HUES64 (cell line): ENCODE data around the gene HSPA12A.

ENCODE experiments used
- H3K27ac ChIP-seq: 2 replicates; pipeline ENCODE4 v1.7.0; 2013; ENCODE audit warnings: low read depth, low read length, inconsistent platforms
- H3K27me3 ChIP-seq: 2 replicates; pipeline ENCODE4 v1.6.1; 2013; ENCODE audit warnings: mild to moderate bottlenecking, low read length; ENCODE audit not compliant: insufficient read depth
- H3K36me3 ChIP-seq: 2 replicates; pipeline ENCODE4 v1.6.1; 2013; ENCODE audit warnings: mild to moderate bottlenecking, low read length; ENCODE audit not compliant: insufficient read depth
- H3K4me1 ChIP-seq: 2 replicates; pipeline ENCODE4 v1.6.1; 2013; ENCODE audit warnings: mild to moderate bottlenecking, low read length, moderate library complexity; ENCODE audit not compliant: insufficient read depth
- H3K4me3 ChIP-seq: 2 replicates; pipeline ENCODE4 v1.5.1; 2013; ENCODE audit warnings: mild to moderate bottlenecking, low read length, moderate library complexity
- H3K9ac ChIP-seq: 2 replicates; pipeline ENCODE4 v1.6.1; 2013; ENCODE audit warnings: mild to moderate bottlenecking, low read depth, low read length
- H3K9me3 ChIP-seq: 2 replicates; pipeline ENCODE4 v1.6.1; 2013; ENCODE audit warnings: low read depth, low read length; ENCODE audit not compliant: insufficient read depth
- WGBS: fragments of 150-250, 120-280 bp; methylation state at CpG from one replicate; pipeline ENCODE4 v1.1.7; 2013; ENCODE audit warnings: missing lambda C conversion rate; 5-methylcytosine and 5-hydroxymethylcytosine counted together

Gene HSPA12A

DNA sequence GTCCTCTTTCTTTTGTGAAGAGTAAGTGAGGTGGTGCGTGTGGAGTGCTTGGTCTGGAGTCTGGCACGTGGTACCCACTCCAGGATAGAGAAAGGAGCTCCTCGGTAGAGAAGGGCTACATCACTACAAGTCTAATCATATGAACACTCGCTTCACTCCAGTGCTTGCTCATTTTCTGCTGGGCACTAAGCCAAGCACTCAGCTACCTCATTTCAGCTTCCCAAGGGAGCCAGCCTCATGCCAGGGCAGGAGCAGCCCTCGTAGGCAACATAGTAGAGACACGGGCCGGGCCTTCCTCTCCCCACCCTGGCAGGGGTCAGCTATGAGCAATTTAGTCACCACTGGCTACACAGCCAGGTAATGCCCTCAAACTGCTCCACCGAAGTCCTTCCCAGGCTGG lies 11.4 kb upstream of the HSPA12A start:
- no peaks in the 10 kb centered on the region for H3K9me3 ChIP-seq
- H3K4me3 ChIP-seq = no peak overlapping the region
- no peak overlapping the region for H3K27ac ChIP-seq
- H3K36me3 ChIP-seq = no peaks in the 10 kb centered on the region
- 93% methylated on average over 6 of the region's 8 CpGs for WGBS
- H3K9ac ChIP-seq = no peak overlapping the region
- H3K27me3 ChIP-seq = no peaks in the 10 kb centered on the region
- no peaks in the 10 kb centered on the region for H3K4me1 ChIP-seq

DNA sequence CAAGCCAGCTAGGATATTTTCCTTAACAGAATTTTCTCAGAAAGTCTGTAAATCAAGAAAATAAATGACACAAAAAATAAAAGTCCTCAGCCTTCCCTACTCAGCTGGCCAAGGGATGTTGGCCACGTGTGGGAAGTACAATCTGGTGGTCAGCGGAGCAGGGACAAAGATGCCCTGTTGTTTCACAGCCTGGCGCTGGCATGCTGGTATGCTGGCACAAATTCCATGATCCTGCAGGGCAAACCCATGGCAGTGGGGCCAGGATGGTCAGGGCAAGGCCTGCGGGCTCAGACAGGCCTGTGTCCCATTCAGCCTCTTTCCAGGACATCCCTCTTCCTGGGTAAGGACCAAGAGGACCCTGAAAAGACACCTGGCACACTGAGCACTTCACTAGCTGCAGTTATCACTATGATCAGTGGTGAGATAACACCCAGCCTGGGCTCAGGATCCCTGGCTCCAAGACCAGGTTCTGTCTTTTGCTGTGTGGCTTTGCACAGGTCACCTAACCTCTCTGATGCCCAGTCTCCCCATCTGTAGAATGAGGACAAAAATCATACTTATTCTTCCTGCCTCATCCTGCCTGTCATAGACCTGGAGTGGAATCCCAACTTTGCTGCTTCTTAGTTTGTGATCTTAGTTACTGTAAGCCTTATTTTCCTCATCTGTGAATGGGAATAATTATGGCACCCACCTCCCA lies 10.8 kb upstream of the HSPA12A start:
- no peaks in the 10 kb centered on the region for H3K4me1 ChIP-seq

DNA sequence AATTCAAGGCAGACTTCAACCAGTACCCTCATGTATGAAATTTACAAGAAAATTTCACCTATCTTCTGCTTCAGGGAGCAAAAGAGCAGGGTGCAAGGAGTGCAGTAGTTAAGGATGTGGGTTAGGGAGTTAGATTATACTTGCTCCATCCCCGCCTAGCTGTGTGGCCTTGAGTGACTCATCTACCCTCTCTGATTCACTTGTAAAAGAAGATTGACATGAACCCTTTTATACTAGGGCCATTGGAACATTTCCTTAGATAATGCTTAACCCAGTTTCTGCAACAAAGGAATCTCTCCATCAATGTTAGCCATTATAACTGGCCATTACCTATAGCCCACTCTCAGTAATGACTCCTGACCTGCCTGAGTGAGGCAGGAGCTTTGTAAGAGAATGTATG lies 10.2 kb upstream of the HSPA12A start:
- no peaks in the 10 kb centered on the region for H3K9me3 ChIP-seq
- no peaks in the 10 kb centered on the region for H3K4me1 ChIP-seq
- 90% methylated on average over 1 of the region's 1 CpG for WGBS
- no peak overlapping the region for H3K9ac ChIP-seq
- H3K27me3 ChIP-seq = no peaks in the 10 kb centered on the region
- no peaks in the 10 kb centered on the region for H3K36me3 ChIP-seq
- no peak overlapping the region for H3K27ac ChIP-seq
- H3K4me3 ChIP-seq = no peak overlapping the region

More for the DNA sequence above, 10.8 kb upstream of the HSPA12A start:
- Histone ChIP-seq H3K27me3 (no peaks in the 10 kb centered on the region), H3K36me3 (no peaks in the 10 kb centered on the region), H3K27ac (no peak overlapping the region), H3K9ac (no peak overlapping the region), H3K9me3 (no peaks in the 10 kb centered on the region), H3K4me3 (no peak overlapping the region)
- 90% methylated on average over 4 of the region's 4 CpGs for WGBS

DNA sequence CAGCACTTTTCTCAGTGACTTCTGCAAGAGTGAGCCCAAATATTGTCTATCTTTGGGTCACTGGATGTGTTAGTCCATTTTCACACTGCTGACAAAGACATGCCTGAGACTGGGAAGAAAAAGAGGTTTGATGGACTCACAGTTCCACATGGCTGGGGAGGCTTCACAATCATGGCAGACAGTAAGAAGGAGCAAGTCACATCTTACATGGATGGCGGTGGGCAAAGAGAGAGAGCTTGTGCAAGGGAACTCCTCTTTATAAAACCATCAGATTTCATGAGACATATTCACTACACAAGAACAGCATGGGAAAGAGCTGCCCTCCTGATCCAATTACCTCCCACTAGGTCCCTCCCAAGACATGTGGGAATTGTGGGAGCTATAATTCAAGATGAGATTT lies 6.1 kb upstream of the HSPA12A start:
- WGBS = 86% methylated on average over 1 of the region's 1 CpG
- no peak overlapping the region for H3K9ac ChIP-seq
- H3K9me3 ChIP-seq = no peaks in the 10 kb centered on the region
- no peak overlapping the region for H3K4me3 ChIP-seq
- no peaks in the 10 kb centered on the region for H3K4me1 ChIP-seq
- H3K27ac ChIP-seq = no peak overlapping the region
- no peaks in the 10 kb centered on the region for H3K36me3 ChIP-seq
- peaks cover 25% of the 10 kb centered on the region for H3K27me3 ChIP-seq

DNA sequence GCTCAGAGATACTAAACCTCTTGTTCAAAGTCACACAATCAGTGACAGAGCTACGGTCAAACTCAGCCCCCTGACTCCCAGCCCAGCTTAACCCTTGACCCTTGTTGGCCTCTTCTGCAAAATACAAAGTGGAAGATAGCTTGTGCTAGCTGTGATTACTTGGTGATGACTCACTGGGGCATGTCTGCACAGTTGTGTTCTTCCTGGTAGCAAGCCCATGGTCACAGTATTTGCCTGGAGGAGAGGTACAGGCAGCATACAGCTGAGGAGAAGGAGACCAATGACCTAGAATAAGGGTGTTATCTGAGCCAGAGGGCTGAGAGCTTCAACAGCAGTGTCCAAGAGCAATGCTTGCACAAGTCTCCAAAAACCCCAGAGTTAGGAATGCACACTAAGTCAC lies 5.7 kb upstream of the HSPA12A start:
- no peak overlapping the region for H3K9ac ChIP-seq
- H3K4me3 ChIP-seq = no peak overlapping the region
- peaks cover 29% of the 10 kb centered on the region for H3K27me3 ChIP-seq
- 76% methylated on average over 1 of the region's 1 CpG for WGBS
- no peaks in the 10 kb centered on the region for H3K36me3 ChIP-seq
- H3K4me1 ChIP-seq = 0 out of 2 replicates have a peak, but pooled peaks cover 4% of the 10 kb centered on the region
- H3K9me3 ChIP-seq = no peaks in the 10 kb centered on the region
- no peak overlapping the region for H3K27ac ChIP-seq

DNA sequence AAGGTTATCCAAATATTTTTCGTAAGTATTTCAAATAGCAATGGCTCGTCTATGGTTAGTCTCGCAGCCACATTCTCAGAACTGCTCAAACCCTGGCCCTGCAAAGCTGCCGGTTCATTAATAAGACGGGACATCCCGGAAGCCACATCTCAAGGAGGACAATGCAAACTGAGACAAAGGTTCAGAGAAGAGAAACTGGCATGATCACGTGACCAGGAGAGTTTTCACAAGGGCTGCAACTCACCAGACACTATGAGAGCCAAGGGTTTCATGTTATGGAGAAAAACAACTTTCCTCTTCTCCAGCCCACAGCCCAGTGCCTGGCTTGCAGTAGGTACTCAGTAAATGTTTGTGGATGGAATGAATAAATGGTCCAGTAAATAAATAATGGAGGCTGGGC lies 5.0 kb upstream of the HSPA12A start:
- H3K27ac ChIP-seq = no peak overlapping the region
- no peaks in the 10 kb centered on the region for H3K36me3 ChIP-seq
- 87% methylated on average over 7 of the region's 7 CpGs for WGBS

DNA sequence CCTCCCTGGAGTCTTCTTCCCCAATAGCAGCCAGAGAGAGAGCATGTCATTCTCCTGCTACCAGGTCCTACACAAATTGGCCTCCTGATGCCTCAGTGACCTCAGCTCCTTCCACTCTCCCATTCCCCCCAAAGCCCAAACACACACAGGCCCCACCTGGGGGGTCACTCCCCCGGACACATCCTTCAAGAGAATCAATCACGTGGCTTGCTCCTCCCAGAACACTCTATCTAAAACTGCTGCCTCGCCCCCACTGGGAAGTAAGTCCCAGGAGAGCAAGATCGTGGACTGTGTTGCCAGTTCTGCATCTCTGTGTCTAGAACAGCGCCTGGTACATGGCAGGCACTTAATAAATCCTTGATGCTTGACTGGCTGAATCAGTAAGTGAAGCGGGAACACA lies 2.5 kb upstream of the HSPA12A start:
- Histone ChIP-seq H3K27me3 (peaks cover 59% of the 10 kb centered on the region), H3K9me3 (no peaks in the 10 kb centered on the region), H3K4me1 (0 out of 2 replicates have a peak, but pooled peaks cover 4% of the 10 kb centered on the region), H3K9ac (no peak overlapping the region), H3K36me3 (no peaks in the 10 kb centered on the region), H3K4me3 (no peak overlapping the region), H3K27ac (no peak overlapping the region)
- WGBS = 83% methylated on average over 6 of the region's 6 CpGs

More for the DNA sequence above, 5.0 kb upstream of the HSPA12A start:
- 0 out of 2 replicates have a peak, but pooled peaks cover 4% of the 10 kb centered on the region for H3K4me1 ChIP-seq
- H3K9me3 ChIP-seq = no peaks in the 10 kb centered on the region
- no peak overlapping the region for H3K4me3 ChIP-seq
- H3K27me3 ChIP-seq = peaks cover 34% of the 10 kb centered on the region
- H3K9ac ChIP-seq = no peak overlapping the region

DNA sequence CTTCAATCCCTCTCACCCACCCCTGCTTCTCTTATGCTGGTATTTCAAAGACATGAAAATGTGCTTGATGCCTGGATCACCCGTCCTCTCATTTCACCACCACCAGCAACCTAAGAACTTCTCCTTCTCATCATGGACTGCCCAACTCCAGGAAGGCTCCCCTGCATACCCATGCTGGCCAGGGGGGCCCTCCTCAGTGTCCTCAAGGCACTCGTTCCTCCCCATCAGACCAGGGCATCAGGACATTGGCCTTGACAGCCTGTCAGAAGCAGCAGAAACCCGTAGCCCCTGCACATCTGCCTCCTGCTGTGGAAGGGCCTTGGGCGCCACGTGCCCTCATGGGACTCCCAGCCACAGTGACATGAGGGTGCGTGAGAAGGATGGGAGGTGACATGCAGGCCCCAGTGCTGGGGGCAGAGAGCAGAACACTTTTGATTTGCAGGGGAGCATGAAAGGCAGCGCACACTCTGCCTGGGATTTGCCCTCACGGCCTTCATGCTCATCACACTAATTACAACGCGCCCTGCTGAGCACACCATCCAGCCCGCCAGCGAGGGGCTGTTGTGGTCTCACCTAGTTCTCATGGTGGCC lies 1.9 kb upstream of the HSPA12A start:
- WGBS = 88% methylated on average over 12 of the region's 12 CpGs
- Histone ChIP-seq H3K4me3 (no peak overlapping the region), H3K27me3 (peaks cover 65% of the 10 kb centered on the region), H3K9me3 (no peaks in the 10 kb centered on the region), H3K4me1 (0 out of 2 replicates have a peak, but pooled peaks cover 4% of the 10 kb centered on the region), H3K36me3 (no peaks in the 10 kb centered on the region), H3K27ac (no peak overlapping the region), H3K9ac (no peak overlapping the region)

DNA sequence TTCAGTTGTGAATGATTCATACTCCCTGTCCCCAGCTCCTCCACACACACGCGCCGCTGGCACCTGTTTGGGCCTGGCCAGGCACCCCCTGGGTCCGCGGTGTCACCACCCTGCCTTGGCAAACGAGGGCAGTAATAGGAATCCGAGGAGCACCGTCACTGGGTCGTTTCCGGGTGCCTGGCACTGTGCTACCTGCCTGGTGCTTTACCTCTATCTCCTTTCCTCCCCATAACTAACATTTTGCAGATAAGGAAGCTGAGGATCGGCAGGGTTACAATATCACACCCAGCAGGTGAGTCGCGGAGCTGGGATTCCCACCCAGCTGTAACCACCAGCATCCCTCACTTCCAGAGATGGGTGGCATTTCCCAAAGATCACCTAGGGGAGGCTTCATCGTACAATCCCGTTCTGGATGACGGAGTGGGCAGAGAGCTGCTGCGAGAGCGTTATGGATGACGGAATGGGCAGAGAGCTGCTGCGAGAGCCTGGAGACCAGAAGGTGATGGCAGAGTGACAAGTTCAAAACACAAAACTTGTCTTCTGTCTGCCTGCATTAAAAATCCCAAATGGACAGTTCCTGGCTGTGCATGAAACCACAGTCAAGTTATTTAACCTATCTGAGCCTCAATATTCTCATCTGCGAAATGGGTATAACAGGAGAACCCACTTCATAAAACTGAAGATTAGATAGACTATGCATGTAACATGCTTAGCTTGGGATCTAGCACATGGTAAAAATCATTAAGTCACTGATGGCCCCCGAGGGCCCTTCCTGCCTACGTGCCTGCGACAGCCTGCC lies 1.1 kb upstream of the HSPA12A start:
- no peak overlapping the region for H3K27ac ChIP-seq
- peaks cover 73% of the 10 kb centered on the region for H3K27me3 ChIP-seq
- H3K9ac ChIP-seq = peak overlapping the region; percentile 67; the same call in 1 of the 2 replicates
- no peaks in the 10 kb centered on the region for H3K36me3 ChIP-seq
- WGBS = 52% methylated on average over 24 of the region's 24 CpGs
- no peaks in the 10 kb centered on the region for H3K9me3 ChIP-seq
- 0 out of 2 replicates have a peak, but pooled peaks cover 4% of the 10 kb centered on the region for H3K4me1 ChIP-seq
- H3K4me3 ChIP-seq = peak overlapping the region; percentile 79

DNA sequence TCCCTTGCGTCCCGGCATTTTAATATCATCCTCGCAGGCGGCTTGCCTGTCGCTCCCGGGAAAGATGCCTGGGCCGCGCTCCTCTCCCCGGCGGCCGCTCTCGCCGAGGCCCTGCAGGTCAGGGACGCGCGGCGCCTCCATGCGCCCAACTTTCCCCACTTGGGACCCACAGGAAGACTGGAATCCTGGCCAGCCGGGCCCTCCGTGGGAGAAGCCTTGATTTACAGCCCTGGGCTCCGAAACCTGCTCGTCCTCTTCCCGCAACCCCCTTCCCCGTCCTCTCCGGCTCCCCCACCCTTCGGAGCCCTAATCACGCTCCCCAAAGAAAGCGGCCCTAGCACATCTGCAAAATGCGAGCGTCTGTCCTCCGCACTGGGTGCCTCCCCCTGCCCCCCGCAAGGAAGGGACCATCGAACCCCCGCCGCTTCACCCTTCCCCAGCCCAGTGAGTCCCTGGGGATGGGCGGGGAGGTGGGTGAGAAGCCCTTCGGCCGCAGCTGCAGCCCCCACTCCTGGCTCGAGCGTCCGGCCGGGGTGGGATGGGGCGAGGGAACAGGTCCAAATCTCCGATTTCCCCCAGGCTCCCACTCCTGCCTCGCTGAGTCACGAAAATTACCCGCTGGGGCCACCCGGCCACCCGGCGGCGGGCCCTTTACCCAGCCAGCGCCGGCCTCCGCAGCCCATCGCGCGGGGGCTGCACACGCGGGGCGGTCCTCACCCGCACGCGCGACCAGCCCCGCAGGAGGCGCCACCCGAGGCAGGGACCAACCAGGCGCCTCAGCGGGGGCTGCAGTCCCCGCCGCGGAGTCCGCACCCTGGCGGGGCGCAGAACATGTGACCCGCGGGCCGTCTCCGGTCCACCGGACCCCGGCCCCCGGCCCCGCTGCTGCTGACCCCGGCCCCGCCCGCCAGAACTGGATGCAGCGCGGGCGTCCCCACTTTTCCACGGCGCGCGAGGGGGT lies 695 bp downstream of the HSPA12A start:
- peak overlapping the region; percentile 37 for H3K9ac ChIP-seq
- WGBS = 1% methylated on average over 92 of the region's 93 CpGs
- H3K4me1 ChIP-seq = 0 out of 2 replicates have a peak, but pooled peaks cover 4% of the 10 kb centered on the region
- no peak overlapping the region for H3K27ac ChIP-seq
- H3K4me3 ChIP-seq = peak overlapping the region; percentile 79
- H3K36me3 ChIP-seq = no peaks in the 10 kb centered on the region
- no peaks in the 10 kb centered on the region for H3K9me3 ChIP-seq
- peaks cover 74% of the 10 kb centered on the region for H3K27me3 ChIP-seq
